ENCODE results near the gene ZNF740. TPM values are rescaled to one million over a fixed set of nuclear protein-coding genes. Genes with fewer than 3 reads are reported as not detected.

ZNF740 gene
- total and polyA plus RNA-seq, 10 of the 15 experiments (the other 5 are each of a cell fraction or from before 2014, with no cell fraction given), result 1.4 to 33.6 (median 11.3) TPM

DNA sequence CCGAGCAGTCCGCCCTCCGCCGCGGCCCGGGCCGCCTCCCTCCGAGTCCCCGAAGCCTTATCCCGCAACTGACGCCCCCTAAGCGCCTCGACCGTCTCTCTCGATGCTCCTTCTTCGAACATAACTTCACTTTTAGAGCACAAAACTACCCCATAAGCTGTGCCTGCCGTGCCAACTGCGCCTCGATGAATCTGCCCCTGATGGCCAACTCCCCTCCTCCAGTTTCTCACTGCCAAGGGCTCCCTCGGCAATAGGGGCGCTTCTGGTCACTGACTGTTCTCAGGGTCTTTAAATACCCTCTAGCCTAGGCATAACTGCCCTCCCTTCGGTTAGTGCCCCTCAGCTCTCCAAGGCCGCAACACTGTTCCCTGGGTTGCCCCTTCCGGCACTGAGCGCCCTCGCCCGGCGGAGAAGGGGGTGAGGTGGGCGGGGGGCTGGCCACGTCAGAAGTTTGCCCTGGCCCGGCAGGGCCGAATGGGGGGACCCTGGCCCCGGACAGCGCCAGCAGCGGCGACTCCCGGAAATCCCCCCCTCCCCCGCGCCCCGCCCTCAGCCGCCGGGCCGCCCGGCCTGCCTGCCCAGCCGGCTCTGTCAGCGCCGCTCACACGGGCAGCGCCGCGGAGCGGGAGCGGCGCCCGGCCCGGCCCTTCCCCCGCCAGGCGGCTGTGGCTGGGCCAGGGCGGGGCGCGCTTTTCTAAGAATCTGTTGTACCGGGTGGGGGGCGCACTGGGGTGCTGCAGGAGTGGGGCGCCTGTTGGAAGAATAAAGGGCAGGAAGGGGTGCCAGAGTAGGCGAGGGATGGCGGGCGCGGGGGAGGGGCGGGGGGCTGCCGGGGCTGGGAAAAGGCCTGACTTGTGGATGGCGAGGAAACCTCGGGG is 40.9 kb downstream of the ZNF740 start (continued):
- TF ChIP-seq, protein P1, sequence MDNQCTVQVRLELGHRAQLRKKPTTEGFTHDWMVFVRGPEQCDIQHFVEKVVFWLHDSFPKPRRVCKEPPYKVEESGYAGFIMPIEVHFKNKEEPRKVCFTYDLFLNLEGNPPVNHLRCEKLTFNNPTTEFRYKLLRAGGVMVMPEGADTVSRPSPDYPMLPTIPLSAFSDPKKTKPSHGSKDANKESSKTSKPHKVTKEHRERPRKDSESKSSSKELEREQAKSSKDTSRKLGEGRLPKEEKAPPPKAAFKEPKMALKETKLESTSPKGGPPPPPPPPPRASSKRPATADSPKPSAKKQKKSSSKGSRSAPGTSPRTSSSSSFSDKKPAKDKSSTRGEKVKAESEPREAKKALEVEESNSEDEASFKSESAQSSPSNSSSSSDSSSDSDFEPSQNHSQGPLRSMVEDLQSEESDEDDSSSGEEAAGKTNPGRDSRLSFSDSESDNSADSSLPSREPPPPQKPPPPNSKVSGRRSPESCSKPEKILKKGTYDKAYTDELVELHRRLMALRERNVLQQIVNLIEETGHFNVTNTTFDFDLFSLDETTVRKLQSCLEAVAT (IDR thresholded peaks at IDR 0.05), result peak; percentile 72
- TF ChIP-seq CREM (IDR thresholded peaks at IDR 0.05; ENCODE audit: low read depth), result no peak
- TF ChIP-seq, protein P2, sequence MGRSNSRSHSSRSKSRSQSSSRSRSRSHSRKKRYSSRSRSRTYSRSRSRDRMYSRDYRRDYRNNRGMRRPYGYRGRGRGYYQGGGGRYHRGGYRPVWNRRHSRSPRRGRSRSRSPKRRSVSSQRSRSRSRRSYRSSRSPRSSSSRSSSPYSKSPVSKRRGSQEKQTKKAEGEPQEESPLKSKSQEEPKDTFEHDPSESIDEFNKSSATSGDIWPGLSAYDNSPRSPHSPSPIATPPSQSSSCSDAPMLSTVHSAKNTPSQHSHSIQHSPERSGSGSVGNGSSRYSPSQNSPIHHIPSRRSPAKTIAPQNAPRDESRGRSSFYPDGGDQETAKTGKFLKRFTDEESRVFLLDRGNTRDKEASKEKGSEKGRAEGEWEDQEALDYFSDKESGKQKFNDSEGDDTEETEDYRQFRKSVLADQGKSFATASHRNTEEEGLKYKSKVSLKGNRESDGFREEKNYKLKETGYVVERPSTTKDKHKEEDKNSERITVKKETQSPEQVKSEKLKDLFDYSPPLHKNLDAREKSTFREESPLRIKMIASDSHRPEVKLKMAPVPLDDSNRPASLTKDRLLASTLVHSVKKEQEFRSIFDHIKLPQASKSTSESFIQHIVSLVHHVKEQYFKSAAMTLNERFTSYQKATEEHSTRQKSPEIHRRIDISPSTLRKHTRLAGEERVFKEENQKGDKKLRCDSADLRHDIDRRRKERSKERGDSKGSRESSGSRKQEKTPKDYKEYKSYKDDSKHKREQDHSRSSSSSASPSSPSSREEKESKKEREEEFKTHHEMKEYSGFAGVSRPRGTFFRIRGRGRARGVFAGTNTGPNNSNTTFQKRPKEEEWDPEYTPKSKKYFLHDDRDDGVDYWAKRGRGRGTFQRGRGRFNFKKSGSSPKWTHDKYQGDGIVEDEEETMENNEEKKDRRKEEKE (IDR thresholded peaks at IDR 0.05), result no peak
- peak in 1 of 2 experiments; percentile 38; a peak in 1 of 4 replicates for TF ChIP-seq BHLHE40 (IDR thresholded peaks at IDR 0.05; ENCODE audit: borderline replicate concordance in 1 of 2, low read depth in 2 of 2, low read length in 1 of 2)
- peak; percentile 81 for TF ChIP-seq POLR2A (IDR thresholded peaks at IDR 0.05; ENCODE audit: low read depth, low read length)
- TF ChIP-seq, protein P3, sequence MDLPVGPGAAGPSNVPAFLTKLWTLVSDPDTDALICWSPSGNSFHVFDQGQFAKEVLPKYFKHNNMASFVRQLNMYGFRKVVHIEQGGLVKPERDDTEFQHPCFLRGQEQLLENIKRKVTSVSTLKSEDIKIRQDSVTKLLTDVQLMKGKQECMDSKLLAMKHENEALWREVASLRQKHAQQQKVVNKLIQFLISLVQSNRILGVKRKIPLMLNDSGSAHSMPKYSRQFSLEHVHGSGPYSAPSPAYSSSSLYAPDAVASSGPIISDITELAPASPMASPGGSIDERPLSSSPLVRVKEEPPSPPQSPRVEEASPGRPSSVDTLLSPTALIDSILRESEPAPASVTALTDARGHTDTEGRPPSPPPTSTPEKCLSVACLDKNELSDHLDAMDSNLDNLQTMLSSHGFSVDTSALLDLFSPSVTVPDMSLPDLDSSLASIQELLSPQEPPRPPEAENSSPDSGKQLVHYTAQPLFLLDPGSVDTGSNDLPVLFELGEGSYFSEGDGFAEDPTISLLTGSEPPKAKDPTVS (IDR thresholded peaks at IDR 0.05; ENCODE audit: low read depth, low read length), result no peak
- no peak for TF ChIP-seq NFIC (IDR thresholded peaks at IDR 0.05; ENCODE audit: low read depth, low read length)
- TF ChIP-seq, protein P4, sequence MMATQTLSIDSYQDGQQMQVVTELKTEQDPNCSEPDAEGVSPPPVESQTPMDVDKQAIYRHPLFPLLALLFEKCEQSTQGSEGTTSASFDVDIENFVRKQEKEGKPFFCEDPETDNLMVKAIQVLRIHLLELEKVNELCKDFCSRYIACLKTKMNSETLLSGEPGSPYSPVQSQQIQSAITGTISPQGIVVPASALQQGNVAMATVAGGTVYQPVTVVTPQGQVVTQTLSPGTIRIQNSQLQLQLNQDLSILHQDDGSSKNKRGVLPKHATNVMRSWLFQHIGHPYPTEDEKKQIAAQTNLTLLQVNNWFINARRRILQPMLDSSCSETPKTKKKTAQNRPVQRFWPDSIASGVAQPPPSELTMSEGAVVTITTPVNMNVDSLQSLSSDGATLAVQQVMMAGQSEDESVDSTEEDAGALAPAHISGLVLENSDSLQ (IDR thresholded peaks at IDR 0.05), result no peak; the same call in 1 of the 2 replicates
- TF ChIP-seq, protein P5, sequence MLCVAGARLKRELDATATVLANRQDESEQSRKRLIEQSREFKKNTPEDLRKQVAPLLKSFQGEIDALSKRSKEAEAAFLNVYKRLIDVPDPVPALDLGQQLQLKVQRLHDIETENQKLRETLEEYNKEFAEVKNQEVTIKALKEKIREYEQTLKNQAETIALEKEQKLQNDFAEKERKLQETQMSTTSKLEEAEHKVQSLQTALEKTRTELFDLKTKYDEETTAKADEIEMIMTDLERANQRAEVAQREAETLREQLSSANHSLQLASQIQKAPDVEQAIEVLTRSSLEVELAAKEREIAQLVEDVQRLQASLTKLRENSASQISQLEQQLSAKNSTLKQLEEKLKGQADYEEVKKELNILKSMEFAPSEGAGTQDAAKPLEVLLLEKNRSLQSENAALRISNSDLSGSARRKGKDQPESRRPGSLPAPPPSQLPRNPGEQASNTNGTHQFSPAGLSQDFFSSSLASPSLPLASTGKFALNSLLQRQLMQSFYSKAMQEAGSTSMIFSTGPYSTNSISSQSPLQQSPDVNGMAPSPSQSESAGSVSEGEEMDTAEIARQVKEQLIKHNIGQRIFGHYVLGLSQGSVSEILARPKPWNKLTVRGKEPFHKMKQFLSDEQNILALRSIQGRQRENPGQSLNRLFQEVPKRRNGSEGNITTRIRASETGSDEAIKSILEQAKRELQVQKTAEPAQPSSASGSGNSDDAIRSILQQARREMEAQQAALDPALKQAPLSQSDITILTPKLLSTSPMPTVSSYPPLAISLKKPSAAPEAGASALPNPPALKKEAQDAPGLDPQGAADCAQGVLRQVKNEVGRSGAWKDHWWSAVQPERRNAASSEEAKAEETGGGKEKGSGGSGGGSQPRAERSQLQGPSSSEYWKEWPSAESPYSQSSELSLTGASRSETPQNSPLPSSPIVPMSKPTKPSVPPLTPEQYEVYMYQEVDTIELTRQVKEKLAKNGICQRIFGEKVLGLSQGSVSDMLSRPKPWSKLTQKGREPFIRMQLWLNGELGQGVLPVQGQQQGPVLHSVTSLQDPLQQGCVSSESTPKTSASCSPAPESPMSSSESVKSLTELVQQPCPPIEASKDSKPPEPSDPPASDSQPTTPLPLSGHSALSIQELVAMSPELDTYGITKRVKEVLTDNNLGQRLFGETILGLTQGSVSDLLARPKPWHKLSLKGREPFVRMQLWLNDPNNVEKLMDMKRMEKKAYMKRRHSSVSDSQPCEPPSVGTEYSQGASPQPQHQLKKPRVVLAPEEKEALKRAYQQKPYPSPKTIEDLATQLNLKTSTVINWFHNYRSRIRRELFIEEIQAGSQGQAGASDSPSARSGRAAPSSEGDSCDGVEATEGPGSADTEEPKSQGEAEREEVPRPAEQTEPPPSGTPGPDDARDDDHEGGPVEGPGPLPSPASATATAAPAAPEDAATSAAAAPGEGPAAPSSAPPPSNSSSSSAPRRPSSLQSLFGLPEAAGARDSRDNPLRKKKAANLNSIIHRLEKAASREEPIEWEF (IDR thresholded peaks at IDR 0.05; ENCODE audit: insufficient replicate concordance, low read depth, low read length), result no peak
- no peak for TF ChIP-seq JUND (IDR thresholded peaks at IDR 0.05; ENCODE audit: low read depth, low read length)
- no peak for TF ChIP-seq ASH2L (IDR thresholded peaks at IDR 0.05; ENCODE audit: borderline replicate concordance, low read depth)
- TF ChIP-seq TCF3 (IDR thresholded peaks at IDR 0.05; ENCODE audit: borderline replicate concordance, insufficient read depth, low read depth, low read length), result no peak
- TF ChIP-seq, protein P6, sequence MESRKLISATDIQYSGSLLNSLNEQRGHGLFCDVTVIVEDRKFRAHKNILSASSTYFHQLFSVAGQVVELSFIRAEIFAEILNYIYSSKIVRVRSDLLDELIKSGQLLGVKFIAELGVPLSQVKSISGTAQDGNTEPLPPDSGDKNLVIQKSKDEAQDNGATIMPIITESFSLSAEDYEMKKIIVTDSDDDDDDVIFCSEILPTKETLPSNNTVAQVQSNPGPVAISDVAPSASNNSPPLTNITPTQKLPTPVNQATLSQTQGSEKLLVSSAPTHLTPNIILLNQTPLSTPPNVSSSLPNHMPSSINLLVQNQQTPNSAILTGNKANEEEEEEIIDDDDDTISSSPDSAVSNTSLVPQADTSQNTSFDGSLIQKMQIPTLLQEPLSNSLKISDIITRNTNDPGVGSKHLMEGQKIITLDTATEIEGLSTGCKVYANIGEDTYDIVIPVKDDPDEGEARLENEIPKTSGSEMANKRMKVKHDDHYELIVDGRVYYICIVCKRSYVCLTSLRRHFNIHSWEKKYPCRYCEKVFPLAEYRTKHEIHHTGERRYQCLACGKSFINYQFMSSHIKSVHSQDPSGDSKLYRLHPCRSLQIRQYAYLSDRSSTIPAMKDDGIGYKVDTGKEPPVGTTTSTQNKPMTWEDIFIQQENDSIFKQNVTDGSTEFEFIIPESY (IDR thresholded peaks at IDR 0.05), result no peak

Data from GM12878 (cell line).